PFSK-1 (cell line): ENCODE results near the gene SHC2.
A peak's percentile ranks its signal among the peaks of the same experiment; 100 is the strongest.

Source experiments
- FOXP2 ChIP-seq: optimal IDR thresholded peaks from 2 replicates; pipeline ENCODE3; 2011; ENCODE audit warnings: borderline replicate concordance, control low read depth, inconsistent platforms; ENCODE audit not compliant: insufficient read depth; ENCODE audit errors: extremely low read length, extremely low read depth
- POLR2AphosphoS5 ChIP-seq: IDR thresholded peaks from 2 replicates; pipeline ENCODE4 v1.6.1; 2012; ENCODE audit warnings: low read depth, mild to moderate bottlenecking, control low read depth, low read length, moderate library complexity
- SIN3A ChIP-seq: IDR thresholded peaks from 2 replicates; pipeline ENCODE4 v1.6.1; 2012; ENCODE audit warnings: mild to moderate bottlenecking, low read length, moderate library complexity, borderline replicate concordance; ENCODE audit not compliant: insufficient read depth
- TAF1 ChIP-seq: IDR thresholded peaks from 2 replicates; pipeline ENCODE4 v1.6.1; 2012; ENCODE audit warnings: low read length, control low read depth, borderline replicate concordance; ENCODE audit not compliant: insufficient read depth
- TF ChIP-seq, protein P1 (sequence below), 2 experiments: IDR thresholded peaks; 2 replicates each; pipeline versions ENCODE4 v1.6.1 to v1.8.0; 2011 to 2012; ENCODE audit warnings: low read depth in 2 of 2, low read length in 2 of 2, control low read depth in 1 of 2, inconsistent platforms in 1 of 2, mild to moderate bottlenecking in 1 of 2, moderate library complexity in 1 of 2; ENCODE audit not compliant: insufficient read depth in 1 of 2

The SHC2 gene

GRCh38 chr19:411723-412355 is 49.0 kb downstream of the SHC2 start:
- TF ChIP-seq, protein P1, sequence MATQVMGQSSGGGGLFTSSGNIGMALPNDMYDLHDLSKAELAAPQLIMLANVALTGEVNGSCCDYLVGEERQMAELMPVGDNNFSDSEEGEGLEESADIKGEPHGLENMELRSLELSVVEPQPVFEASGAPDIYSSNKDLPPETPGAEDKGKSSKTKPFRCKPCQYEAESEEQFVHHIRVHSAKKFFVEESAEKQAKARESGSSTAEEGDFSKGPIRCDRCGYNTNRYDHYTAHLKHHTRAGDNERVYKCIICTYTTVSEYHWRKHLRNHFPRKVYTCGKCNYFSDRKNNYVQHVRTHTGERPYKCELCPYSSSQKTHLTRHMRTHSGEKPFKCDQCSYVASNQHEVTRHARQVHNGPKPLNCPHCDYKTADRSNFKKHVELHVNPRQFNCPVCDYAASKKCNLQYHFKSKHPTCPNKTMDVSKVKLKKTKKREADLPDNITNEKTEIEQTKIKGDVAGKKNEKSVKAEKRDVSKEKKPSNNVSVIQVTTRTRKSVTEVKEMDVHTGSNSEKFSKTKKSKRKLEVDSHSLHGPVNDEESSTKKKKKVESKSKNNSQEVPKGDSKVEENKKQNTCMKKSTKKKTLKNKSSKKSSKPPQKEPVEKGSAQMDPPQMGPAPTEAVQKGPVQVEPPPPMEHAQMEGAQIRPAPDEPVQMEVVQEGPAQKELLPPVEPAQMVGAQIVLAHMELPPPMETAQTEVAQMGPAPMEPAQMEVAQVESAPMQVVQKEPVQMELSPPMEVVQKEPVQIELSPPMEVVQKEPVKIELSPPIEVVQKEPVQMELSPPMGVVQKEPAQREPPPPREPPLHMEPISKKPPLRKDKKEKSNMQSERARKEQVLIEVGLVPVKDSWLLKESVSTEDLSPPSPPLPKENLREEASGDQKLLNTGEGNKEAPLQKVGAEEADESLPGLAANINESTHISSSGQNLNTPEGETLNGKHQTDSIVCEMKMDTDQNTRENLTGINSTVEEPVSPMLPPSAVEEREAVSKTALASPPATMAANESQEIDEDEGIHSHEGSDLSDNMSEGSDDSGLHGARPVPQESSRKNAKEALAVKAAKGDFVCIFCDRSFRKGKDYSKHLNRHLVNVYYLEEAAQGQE (IDR thresholded peaks at IDR 0.05; ENCODE audit: insufficient read depth in 1 of 2, low read depth in 2 of 2, low read length in 2 of 2): no peak
- no peak for TF ChIP-seq TAF1
- no peak for TF ChIP-seq POLR2AphosphoS5
- TF ChIP-seq FOXP2: no peak
- no peak for TF ChIP-seq SIN3A

- TF ChIP-seq TAF1 (no peak), SIN3A (no peak), POLR2AphosphoS5 (no peak), FOXP2 (no peak)
- TF ChIP-seq, protein P1 (IDR thresholded peaks at IDR 0.05; ENCODE audit: insufficient read depth in 1 of 2, low read depth in 2 of 2, low read length in 2 of 2): no peak
These were observed 50.5 kb downstream of the SHC2 start for GRCh38 chr19:410243-410781.

DNA sequence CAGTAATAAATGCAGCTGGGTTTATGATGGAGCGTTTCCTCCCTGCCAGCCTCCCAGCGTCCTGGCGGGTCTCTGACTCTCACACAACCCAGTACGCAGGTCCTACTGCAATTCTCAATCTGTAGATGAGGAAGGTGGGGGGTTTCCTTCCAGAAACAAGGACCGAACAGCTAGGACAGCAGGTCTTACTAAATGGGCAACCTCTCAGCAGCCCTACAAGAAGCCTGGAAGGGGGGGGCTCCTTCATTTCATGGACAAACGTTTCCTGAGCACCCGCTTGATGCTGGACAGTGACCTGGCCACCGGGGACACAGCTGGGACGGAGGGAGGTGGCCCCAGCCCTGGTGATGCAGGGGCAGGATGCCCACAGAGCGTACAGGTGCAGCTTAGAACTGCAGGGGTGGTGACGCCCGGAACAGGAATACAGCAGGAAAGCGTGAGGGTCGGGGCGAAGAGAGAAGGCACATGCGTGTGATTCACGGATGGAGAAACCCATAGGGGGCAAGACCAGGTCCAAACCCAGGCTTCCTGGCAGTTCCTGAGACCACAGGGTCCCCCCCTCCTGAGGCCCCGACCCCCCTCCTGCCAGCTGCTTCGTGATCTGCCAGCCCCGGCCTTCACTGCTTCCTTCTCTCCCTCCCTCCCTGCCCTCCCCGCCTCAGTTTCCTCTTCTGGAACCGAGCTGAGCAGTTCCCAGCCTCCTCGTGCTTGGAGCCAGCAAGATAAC is 51.2 kb downstream of the SHC2 start:
- TF ChIP-seq, protein P1 (IDR thresholded peaks at IDR 0.05; ENCODE audit: insufficient read depth in 1 of 2, low read depth in 2 of 2, low read length in 2 of 2): peak in 1 of 2 experiments; percentile 77; a peak in 2 of 4 replicates
- no peak for TF ChIP-seq POLR2AphosphoS5

DNA sequence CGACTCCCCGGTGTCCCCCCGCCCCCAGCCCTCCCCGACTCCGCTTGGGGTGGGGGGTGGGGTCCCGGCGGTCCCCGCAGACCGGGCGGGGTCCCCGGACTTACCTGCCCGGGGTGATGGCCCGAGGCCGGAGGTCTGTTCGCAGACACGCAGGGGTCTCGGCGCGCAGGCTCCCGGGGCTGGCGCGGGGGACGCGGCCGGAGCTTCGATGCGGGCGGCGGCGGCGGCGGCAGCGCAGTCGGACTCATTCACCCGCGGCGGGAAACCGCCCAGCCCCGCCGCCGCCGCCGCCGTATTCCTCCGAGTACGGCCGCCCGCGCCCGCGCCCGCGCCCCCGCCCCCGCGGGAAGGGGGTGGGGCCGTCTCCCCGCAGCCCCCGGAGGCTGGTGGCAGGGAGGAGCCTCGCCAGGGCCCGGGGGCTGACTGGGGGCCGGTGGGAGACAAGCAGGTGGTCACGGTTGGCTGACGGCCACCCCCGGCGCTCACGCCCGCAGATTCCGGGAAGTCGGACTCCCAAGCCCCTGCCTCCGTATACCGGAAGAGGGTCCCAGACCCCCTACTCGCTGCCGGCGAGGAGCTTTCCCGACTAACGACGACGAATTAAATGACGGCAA is 51.8 kb downstream of the SHC2 start, which contains the start of gene C2CD4C:
TSS of gene C2CD4C (minus strand) at position 246 of the 614 bp plus-strand sequence. CDS start 786 bp downstream, outside the sequence.
- TF ChIP-seq POLR2AphosphoS5 (no peak), SIN3A (no peak)

GRCh38 chr19:408441-408901 is 52.4 kb downstream of the SHC2 start:
- TF ChIP-seq TAF1 (no peak), SIN3A (no peak), FOXP2 (no peak), POLR2AphosphoS5 (no peak)
- TF ChIP-seq, protein P1 (IDR thresholded peaks at IDR 0.05; ENCODE audit: insufficient read depth in 1 of 2, low read depth in 2 of 2, low read length in 2 of 2): no peak
